BLaER1 treated with 17β-estradiol and CSF1 and Interleukin-3, amounts not matched to agents 10 nM and 100 nM (cell line): ENCODE results near the gene HAGH.

Experiments
- H3K27ac ChIP-seq, 11 experiments: shearing (Covaris generic); formaldehyde crosslinking; 2 replicates each; pipeline ENCODE4 v1.8.1; 2022
- H3K27me3 ChIP-seq, 11 experiments: shearing (Covaris generic); formaldehyde crosslinking; 2 replicates each; pipeline ENCODE4 v1.8.1; 2022
- H3K36me3 ChIP-seq, 11 experiments: shearing (Covaris generic); formaldehyde crosslinking; 2 replicates each; pipeline ENCODE4 v1.8.1; 2022
- H3K4me1 ChIP-seq, 10 experiments: shearing (Covaris generic); formaldehyde crosslinking; 2 replicates each; pipeline ENCODE4 v1.8.1; 2022
- H3K4me2 ChIP-seq, 11 experiments: shearing (Covaris generic); formaldehyde crosslinking; 2 replicates each; pipeline ENCODE4 v1.8.1; 2022
- H3K4me3 ChIP-seq, 10 experiments: shearing (Covaris generic); formaldehyde crosslinking; 2 replicates each; pipeline ENCODE4 v1.8.1; 2022
- H3K9ac ChIP-seq, 11 experiments: shearing (Covaris generic); formaldehyde crosslinking; 2 replicates each; pipeline ENCODE4 v1.8.1; 2022
- H3K9me3 ChIP-seq, 11 experiments: shearing (Covaris generic); formaldehyde crosslinking; replicated peaks in 1 of 11; 2 replicates each; pipeline ENCODE4 v1.8.1; 2022
- H4K20me1 ChIP-seq, 11 experiments: shearing (Covaris generic); formaldehyde crosslinking; 2 replicates each; pipeline ENCODE4 v1.8.1; 2022
- Cebpa-rat ChIP-seq, 11 experiments: shearing (Covaris generic); IDR thresholded peaks; 2 replicates each; pipeline ENCODE4 v1.8.1; 2022

HAGH gene

GRCh38 chr16:1762196-1762878 is 64.3 kb downstream of the HAGH start:
- Histone ChIP-seq H3K9ac (peak overlapping the region in 8 of 11 experiments; percentile 21 to 61 (median 46); a peak in 15 of 22 replicates), H3K36me3 (peaks cover 66 to 96% (median 75%) of the 10 kb centered on the region in 11 experiments)

GRCh38 chr16:1761751-1762150 is 64.9 kb downstream of the HAGH start:
- Histone ChIP-seq H3K4me3 (peak overlapping the region in 3 of 10 experiments; percentile 18 to 50 (median 36); a peak in 3 of 20 replicates), H3K27me3 (peaks cover 0 to 6% (median 0%) of the 10 kb centered on the region in 11 experiments; a peak in 1 of 22 replicates), H3K4me2 (peak overlapping the region; percentile 31 to 97 (median 88); a peak in 21 of 22 replicates), H3K9me3 (no peaks in the 10 kb centered on the region), H3K36me3 (peaks cover 60 to 96% (median 75%) of the 10 kb centered on the region in 11 experiments), H4K20me1 (peaks cover 17 to 99% (median 66%) of the 10 kb centered on the region in 11 experiments; a peak in 21 of 22 replicates), H3K9ac (peak overlapping the region in 6 of 11 experiments; percentile 37 to 61 (median 56); a peak in 11 of 22 replicates), H3K4me1 (peaks cover 9 to 53% (median 47%) of the 10 kb centered on the region in 10 experiments; a peak in 19 of 20 replicates), H3K27ac (peak overlapping the region in 3 of 11 experiments; percentile 59 to 69 (median 60); a peak in 3 of 22 replicates)
- TF ChIP-seq Cebpa-rat (IDR thresholded peaks at IDR 0.05), result no peak

More at GRCh38 chr16:1762196-1762878, 64.3 kb downstream of the HAGH start:
- Histone ChIP-seq H3K27me3 (peaks cover 0 to 6% (median 0%) of the 10 kb centered on the region in 11 experiments; a peak in 1 of 22 replicates), H4K20me1 (peaks cover 17 to 99% (median 64%) of the 10 kb centered on the region in 11 experiments; a peak in 21 of 22 replicates), H3K4me3 (peak overlapping the region in 4 of 10 experiments; percentile 18 to 50 (median 33); a peak in 5 of 20 replicates), H3K4me2 (peak overlapping the region; percentile 31 to 97 (median 88)), H3K9me3 (no peaks in the 10 kb centered on the region), H3K27ac (peak overlapping the region in 6 of 11 experiments; percentile 33 to 69 (median 53); a peak in 10 of 22 replicates), H3K4me1 (peaks cover 9 to 50% (median 41%) of the 10 kb centered on the region in 10 experiments; a peak in 19 of 20 replicates)
- no peak for TF ChIP-seq Cebpa-rat (IDR thresholded peaks at IDR 0.05)

- Histone ChIP-seq H3K27ac (no peak overlapping the region), H3K9ac (peak overlapping the region in 1 of 11 experiments; percentile 37; a peak in 1 of 22 replicates), H3K4me2 (peak overlapping the region in 7 of 11 experiments; percentile 29 to 97 (median 78); a peak in 13 of 22 replicates), H4K20me1 (peaks cover 17 to 99% (median 65%) of the 10 kb centered on the region in 11 experiments; a peak in 21 of 22 replicates), H3K9me3 (no peaks in the 10 kb centered on the region), H3K4me1 (peaks cover 9 to 58% (median 48%) of the 10 kb centered on the region in 10 experiments; a peak in 19 of 20 replicates), H3K36me3 (peaks cover 58 to 96% (median 72%) of the 10 kb centered on the region in 11 experiments), H3K27me3 (peaks cover 0 to 6% (median 0%) of the 10 kb centered on the region in 11 experiments; a peak in 1 of 22 replicates), H3K4me3 (no peak overlapping the region)
- TF ChIP-seq Cebpa-rat (IDR thresholded peaks at IDR 0.05), result no peak
Observed at GRCh38 chr16:1760911-1761310, 65.7 kb downstream of the HAGH start.

- H3K27ac ChIP-seq, result no peak overlapping the region
- H4K20me1 ChIP-seq, result peaks cover 17 to 98% (median 67%) of the 10 kb centered on the region in 11 experiments; a peak in 21 of 22 replicates
- H3K36me3 ChIP-seq, result peaks cover 55 to 96% (median 72%) of the 10 kb centered on the region in 11 experiments
Observed at GRCh38 chr16:1759511-1759910, 67.1 kb downstream of the HAGH start.

GRCh38 chr16:1758923-1759322 is 67.7 kb downstream of the HAGH start:
- H3K4me3 ChIP-seq, result no peak overlapping the region
- H3K36me3 ChIP-seq, result peaks cover 55 to 96% (median 72%) of the 10 kb centered on the region in 11 experiments
- peaks cover 9 to 54% (median 44%) of the 10 kb centered on the region in 10 experiments; a peak in 19 of 20 replicates for H3K4me1 ChIP-seq
- no peaks in the 10 kb centered on the region for H3K9me3 ChIP-seq
- no peak for TF ChIP-seq Cebpa-rat (IDR thresholded peaks at IDR 0.05)
- H3K9ac ChIP-seq, result no peak overlapping the region
- no peak overlapping the region for H3K4me2 ChIP-seq
- no peak overlapping the region for H3K27ac ChIP-seq
- peaks cover 0 to 6% (median 0%) of the 10 kb centered on the region in 11 experiments; a peak in 1 of 22 replicates for H3K27me3 ChIP-seq
- peaks cover 17 to 98% (median 62%) of the 10 kb centered on the region in 11 experiments; a peak in 21 of 22 replicates for H4K20me1 ChIP-seq

More at GRCh38 chr16:1759511-1759910, 67.1 kb downstream of the HAGH start:
- H3K9ac ChIP-seq, result 0 out of 22 replicates have a peak overlapping the region, but pooled peaks of 1 of the 11 experiments have one; percentile 6
- no peak overlapping the region for H3K4me3 ChIP-seq
- H3K9me3 ChIP-seq, result no peaks in the 10 kb centered on the region
- peaks cover 9 to 58% (median 48%) of the 10 kb centered on the region in 10 experiments; a peak in 19 of 20 replicates for H3K4me1 ChIP-seq
- TF ChIP-seq Cebpa-rat (IDR thresholded peaks at IDR 0.05), result no peak
- no peak overlapping the region for H3K4me2 ChIP-seq
- peaks cover 0 to 6% (median 0%) of the 10 kb centered on the region in 11 experiments; a peak in 1 of 22 replicates for H3K27me3 ChIP-seq

- H3K27ac ChIP-seq, result no peak overlapping the region
Observed at GRCh38 chr16:1757714-1758461, 68.7 kb downstream of the HAGH start.

More at GRCh38 chr16:1757714-1758461, 68.7 kb downstream of the HAGH start:
- peaks cover 9 to 45% (median 34%) of the 10 kb centered on the region in 10 experiments; a peak in 19 of 20 replicates for H3K4me1 ChIP-seq
- H3K9me3 ChIP-seq, result no peaks in the 10 kb centered on the region
- H3K27me3 ChIP-seq, result peaks cover 0 to 6% (median 0%) of the 10 kb centered on the region in 11 experiments; a peak in 1 of 22 replicates
- no peak overlapping the region for H3K9ac ChIP-seq
- no peak overlapping the region for H3K4me2 ChIP-seq
- peaks cover 62 to 97% (median 75%) of the 10 kb centered on the region in 11 experiments for H3K36me3 ChIP-seq
- no peak for TF ChIP-seq Cebpa-rat (IDR thresholded peaks at IDR 0.05)
- H3K4me3 ChIP-seq, result no peak overlapping the region
- H4K20me1 ChIP-seq, result peaks cover 11 to 99% (median 59%) of the 10 kb centered on the region in 11 experiments; a peak in 21 of 22 replicates
